Mesendoderm (in vitro differentiated cells): ENCODE measurements around the gene COL12A1.

Experiments
- DNase-seq: peaks from one replicate; pipeline ENCODE4 v3.0.0; 2013
- H2AK5ac ChIP-seq: 2 replicates; pipeline ENCODE4 v1.6.1; 2013; ENCODE audit warnings: low read length, inconsistent platforms
- H2BK120ac ChIP-seq: 2 replicates; pipeline ENCODE4 v1.6.1; 2013; ENCODE audit warnings: low read depth, mild to moderate bottlenecking, low read length, moderate library complexity, mixed read lengths
- H2BK15ac ChIP-seq: replicated peaks from 2 replicates; pipeline ENCODE4 v1.6.1; 2013; ENCODE audit warnings: low read depth, mild to moderate bottlenecking, moderate library complexity
- H2BK5ac ChIP-seq: 2 replicates; pipeline ENCODE4 v1.6.1; 2013; ENCODE audit warnings: low read length, inconsistent platforms
- H3K18ac ChIP-seq: 2 replicates; pipeline ENCODE4 v1.6.1; 2013; ENCODE audit warnings: mild to moderate bottlenecking, low read length, mixed read lengths
- H3K23ac ChIP-seq: one replicate; pipeline ENCODE4 v1.6.1; 2013; ENCODE audit warnings: low read length
- H3K27ac ChIP-seq: 2 replicates; pipeline ENCODE4 v1.5.1; 2013; ENCODE audit warnings: low read depth, mild to moderate bottlenecking, inconsistent platforms, low read length, moderate library complexity
- H3K27me3 ChIP-seq: 2 replicates; pipeline ENCODE4 v1.6.1; 2013; ENCODE audit warnings: low read length, control low read depth, mild to moderate bottlenecking, inconsistent platforms; ENCODE audit not compliant: insufficient read depth, poor library complexity
- H3K36me3 ChIP-seq: 2 replicates; pipeline ENCODE4 v1.6.1; 2013; ENCODE audit warnings: low read length, inconsistent platforms; ENCODE audit not compliant: control insufficient read depth, insufficient read depth
- H3K4ac ChIP-seq: one replicate; pipeline ENCODE4 v1.6.1; 2013; ENCODE audit warnings: low read depth, mild to moderate bottlenecking, low read length, moderate library complexity
- H3K4me1 ChIP-seq: 2 replicates; pipeline ENCODE4 v1.6.1; 2013; ENCODE audit warnings: low read depth, low read length, inconsistent platforms; ENCODE audit not compliant: control insufficient read depth
- H3K4me2 ChIP-seq: 2 replicates; pipeline ENCODE4 v1.6.1; 2013; ENCODE audit warnings: low read length
- H3K4me3 ChIP-seq: 2 replicates; pipeline ENCODE4 v1.5.1; 2013; ENCODE audit warnings: mild to moderate bottlenecking, low read length
- H3K56ac ChIP-seq: one replicate; pipeline ENCODE4 v1.6.1; 2013; ENCODE audit warnings: low read length
- H3K79me1 ChIP-seq: 2 replicates; pipeline ENCODE4 v1.6.1; 2013; ENCODE audit warnings: low read length, inconsistent platforms
- H3K79me2 ChIP-seq: 2 replicates; pipeline ENCODE4 v1.6.1; 2013; ENCODE audit warnings: mild to moderate bottlenecking, low read length; ENCODE audit not compliant: control insufficient read depth, insufficient read depth
- H3K9ac ChIP-seq: 2 replicates; pipeline ENCODE4 v1.6.1; 2013; ENCODE audit warnings: low read length, inconsistent platforms
- H4K5ac ChIP-seq: one replicate; pipeline ENCODE4 v1.6.1; 2013; ENCODE audit warnings: low read length
- H4K8ac ChIP-seq: one replicate; pipeline ENCODE4 v1.6.1; 2013; ENCODE audit warnings: low read depth, mild to moderate bottlenecking, control low read depth, low read length, moderate library complexity
- WGBS: extraction: QIAGEN DNeasy Blood & Tissue Kit; methylation state at CpG from one replicate; pipeline ENCODE4 v1.1.7; 2013; ENCODE audit warnings: low lambda C conversion rate, missing lambda C conversion rate; ENCODE audit not compliant: insufficient coverage; ENCODE audit errors: extremely low coverage; 5-methylcytosine and 5-hydroxymethylcytosine counted together

The COL12A1 gene

DNA sequence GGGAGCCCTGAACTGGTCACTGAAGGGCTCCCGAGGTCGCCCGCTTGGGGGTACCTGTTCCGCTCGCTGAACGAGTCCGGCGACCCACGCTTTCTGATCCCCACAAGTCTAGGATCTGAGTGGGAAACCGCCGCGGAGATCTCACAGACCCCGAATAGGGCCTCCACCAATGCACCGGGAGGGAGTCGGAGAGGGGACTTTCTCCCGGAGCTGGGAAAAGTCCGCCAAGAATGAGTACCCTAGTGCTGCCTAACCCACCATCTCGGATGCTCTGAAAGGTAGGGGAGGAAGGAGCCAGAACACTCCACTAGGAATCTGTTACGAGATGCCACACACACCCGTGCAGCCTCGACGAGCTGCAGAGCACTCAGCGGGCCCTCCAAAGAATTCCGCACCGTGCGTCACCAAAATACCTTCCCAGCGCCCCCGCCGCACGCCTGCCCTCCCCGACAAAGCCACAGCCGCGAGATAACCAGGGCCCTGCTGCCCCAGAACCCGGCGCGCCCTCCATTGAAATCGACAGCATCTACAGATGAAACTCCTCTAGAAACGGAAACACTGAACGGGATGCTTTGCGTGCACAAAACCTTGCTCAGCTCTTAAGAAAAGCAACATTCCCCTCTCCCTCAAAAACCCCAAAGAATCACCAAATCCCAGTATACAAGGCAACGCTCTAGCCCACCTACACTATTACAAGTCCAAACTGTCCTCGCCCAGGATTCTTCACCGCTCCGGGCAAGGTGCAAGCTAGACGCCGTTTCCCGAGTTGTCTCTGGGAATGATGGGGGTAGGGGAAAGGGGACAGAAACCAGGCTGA, 686 bp downstream of the COL12A1 start:
- Histone ChIP-seq H3K4me2 (peak overlapping the region; percentile 71), H3K79me1 (no peaks in the 10 kb centered on the region), H3K56ac (peak overlapping the region; percentile 44), H2BK120ac (no peak overlapping the region), H3K79me2 (no peaks in the 10 kb centered on the region), H3K18ac (no peak overlapping the region), H4K8ac (no peak overlapping the region), H3K27ac (no peak overlapping the region), H3K36me3 (no peaks in the 10 kb centered on the region), H2BK15ac (no peak overlapping the region), H3K9ac (no peak overlapping the region), H2AK5ac (no peak overlapping the region), H3K27me3 (peaks cover 46% of the 10 kb centered on the region), H3K23ac (no peak overlapping the region), H3K4me1 (no peaks in the 10 kb centered on the region), H3K4ac (no peak overlapping the region), H2BK5ac (no peak overlapping the region), H4K5ac (no peak overlapping the region), H3K4me3 (no peak overlapping the region)
- no CpG with 5 or more reads among the region's 47 CpGs for WGBS
- peak; percentile 67 for DNase-seq

DNA sequence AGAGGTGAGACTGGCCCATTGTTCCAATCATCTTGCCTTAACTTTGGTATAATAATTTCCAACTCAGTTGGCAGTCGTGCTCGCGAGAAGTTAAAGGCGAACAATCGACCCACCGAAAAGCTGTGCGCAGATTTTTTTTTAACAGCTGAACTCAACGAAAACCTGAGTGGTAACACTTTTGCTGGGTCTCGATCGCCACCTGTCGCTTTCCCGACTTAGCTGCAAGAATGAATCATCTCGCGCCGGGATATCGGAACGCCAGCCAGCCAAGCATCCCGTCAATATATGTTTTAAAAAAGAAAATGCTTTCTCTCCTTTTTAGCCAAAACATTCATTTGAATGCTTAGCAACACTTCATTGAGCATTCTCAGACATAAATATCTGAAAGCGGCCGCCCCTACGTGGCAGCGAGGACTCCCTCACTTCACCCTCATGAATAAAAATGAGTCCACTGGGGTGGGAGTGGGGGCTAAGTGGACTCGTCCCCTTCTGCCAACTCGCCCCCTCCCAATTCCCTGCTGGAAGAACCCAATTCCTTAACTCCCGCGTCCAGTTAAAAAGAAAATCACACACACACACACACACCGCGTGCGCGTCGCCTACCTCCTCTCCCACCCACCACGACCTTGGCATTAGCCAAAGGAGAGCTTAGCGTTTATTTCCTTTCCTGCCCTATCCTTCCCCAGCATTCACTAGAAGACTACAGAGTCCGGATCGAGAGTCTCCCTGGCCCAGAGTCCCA, 1.5 kb downstream of the COL12A1 start:
- no peaks in the 10 kb centered on the region for H3K79me2 ChIP-seq
- no peak overlapping the region for H3K56ac ChIP-seq
- no peak overlapping the region for H4K5ac ChIP-seq
- no peaks in the 10 kb centered on the region for H3K36me3 ChIP-seq
- H3K27ac ChIP-seq = no peak overlapping the region
- no peak overlapping the region for H4K8ac ChIP-seq
- no peak overlapping the region for H2BK15ac ChIP-seq
- no peak overlapping the region for H2BK120ac ChIP-seq
- H3K79me1 ChIP-seq = no peaks in the 10 kb centered on the region
- H2BK5ac ChIP-seq = no peak overlapping the region
- H3K18ac ChIP-seq = no peak overlapping the region
- H2AK5ac ChIP-seq = no peak overlapping the region
- no CpG with 5 or more reads among the region's 35 CpGs for WGBS
- H3K27me3 ChIP-seq = peaks cover 46% of the 10 kb centered on the region
- no peaks in the 10 kb centered on the region for H3K4me1 ChIP-seq
- peak; percentile 85 for DNase-seq
- H3K4ac ChIP-seq = no peak overlapping the region
- H3K4me2 ChIP-seq = peak overlapping the region; percentile 71
- H3K9ac ChIP-seq = no peak overlapping the region
- no peak overlapping the region for H3K4me3 ChIP-seq
- H3K23ac ChIP-seq = no peak overlapping the region

DNA sequence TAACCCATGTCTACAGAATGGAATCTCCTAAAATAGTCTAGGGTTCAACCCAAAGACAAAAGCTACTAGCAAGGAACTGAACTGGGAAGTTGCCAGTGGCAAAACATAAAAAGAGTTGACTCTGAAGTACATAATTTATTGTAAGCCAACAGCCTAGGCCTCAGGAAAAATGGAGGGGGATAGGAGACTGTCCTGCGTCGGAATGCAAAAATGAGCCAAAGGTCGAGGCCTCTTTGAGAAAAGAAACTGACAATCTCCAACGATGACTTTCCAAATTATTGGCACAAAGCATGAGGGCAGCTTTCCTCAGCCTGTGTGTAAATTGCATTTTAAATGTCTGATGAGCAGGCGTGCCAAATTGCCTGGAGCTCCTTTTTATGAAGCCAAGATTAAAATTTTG, 2.1 kb downstream of the COL12A1 start:
- Histone ChIP-seq H3K56ac (no peak overlapping the region), H3K79me2 (no peaks in the 10 kb centered on the region), H2BK120ac (no peak overlapping the region), H2AK5ac (no peak overlapping the region), H3K4me2 (no peak overlapping the region), H3K4me3 (no peak overlapping the region), H3K36me3 (no peaks in the 10 kb centered on the region), H3K18ac (no peak overlapping the region), H3K4me1 (no peaks in the 10 kb centered on the region), H3K27me3 (peaks cover 46% of the 10 kb centered on the region), H2BK15ac (no peak overlapping the region), H4K5ac (no peak overlapping the region), H3K9ac (no peak overlapping the region), H2BK5ac (no peak overlapping the region), H3K79me1 (no peaks in the 10 kb centered on the region), H3K4ac (no peak overlapping the region), H4K8ac (no peak overlapping the region), H3K23ac (no peak overlapping the region), H3K27ac (no peak overlapping the region)
- DNase-seq = no peak
- WGBS = no CpG with 5 or more reads among the region's 5 CpGs

DNA sequence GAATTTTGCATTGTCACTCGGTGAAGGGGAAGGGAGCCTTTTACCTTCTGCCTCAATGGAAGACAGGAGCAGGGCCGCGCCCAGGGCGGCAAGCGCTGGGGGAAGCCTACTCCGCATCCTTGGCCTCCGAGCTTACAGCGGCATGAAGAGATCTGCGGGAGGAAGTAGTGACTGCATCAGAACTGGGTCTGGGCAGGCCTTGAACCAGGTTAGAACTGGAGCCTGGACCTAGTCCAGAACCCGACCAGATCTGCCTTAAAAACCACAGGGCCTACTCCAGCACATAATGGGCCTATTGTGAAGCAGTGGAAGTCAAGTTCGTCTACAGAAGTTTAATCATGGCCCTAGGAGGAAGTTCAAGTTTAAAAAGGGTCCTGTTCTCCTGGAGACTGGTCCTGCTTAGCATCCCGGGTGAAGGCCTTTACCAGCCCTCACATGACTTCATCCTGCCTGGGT, 3.1 kb downstream of the COL12A1 start:
- H3K79me1 ChIP-seq = no peaks in the 10 kb centered on the region
- no peak overlapping the region for H3K27ac ChIP-seq
- no peak overlapping the region for H3K56ac ChIP-seq
- peak; percentile 7 for DNase-seq
- H3K23ac ChIP-seq = no peak overlapping the region
- no peak overlapping the region for H4K5ac ChIP-seq
- no peak overlapping the region for H2AK5ac ChIP-seq
- no peaks in the 10 kb centered on the region for H3K4me1 ChIP-seq
- no peak overlapping the region for H3K9ac ChIP-seq
- H2BK120ac ChIP-seq = no peak overlapping the region
- H3K36me3 ChIP-seq = no peaks in the 10 kb centered on the region
- no peaks in the 10 kb centered on the region for H3K79me2 ChIP-seq
- H3K4ac ChIP-seq = no peak overlapping the region
- no peak overlapping the region for H2BK15ac ChIP-seq
- H3K4me3 ChIP-seq = no peak overlapping the region
- WGBS = no CpG with 5 or more reads among the region's 12 CpGs
- no peak overlapping the region for H4K8ac ChIP-seq
- H2BK5ac ChIP-seq = no peak overlapping the region
- H3K4me2 ChIP-seq = no peak overlapping the region
- H3K18ac ChIP-seq = no peak overlapping the region
- peaks cover 41% of the 10 kb centered on the region for H3K27me3 ChIP-seq

DNA sequence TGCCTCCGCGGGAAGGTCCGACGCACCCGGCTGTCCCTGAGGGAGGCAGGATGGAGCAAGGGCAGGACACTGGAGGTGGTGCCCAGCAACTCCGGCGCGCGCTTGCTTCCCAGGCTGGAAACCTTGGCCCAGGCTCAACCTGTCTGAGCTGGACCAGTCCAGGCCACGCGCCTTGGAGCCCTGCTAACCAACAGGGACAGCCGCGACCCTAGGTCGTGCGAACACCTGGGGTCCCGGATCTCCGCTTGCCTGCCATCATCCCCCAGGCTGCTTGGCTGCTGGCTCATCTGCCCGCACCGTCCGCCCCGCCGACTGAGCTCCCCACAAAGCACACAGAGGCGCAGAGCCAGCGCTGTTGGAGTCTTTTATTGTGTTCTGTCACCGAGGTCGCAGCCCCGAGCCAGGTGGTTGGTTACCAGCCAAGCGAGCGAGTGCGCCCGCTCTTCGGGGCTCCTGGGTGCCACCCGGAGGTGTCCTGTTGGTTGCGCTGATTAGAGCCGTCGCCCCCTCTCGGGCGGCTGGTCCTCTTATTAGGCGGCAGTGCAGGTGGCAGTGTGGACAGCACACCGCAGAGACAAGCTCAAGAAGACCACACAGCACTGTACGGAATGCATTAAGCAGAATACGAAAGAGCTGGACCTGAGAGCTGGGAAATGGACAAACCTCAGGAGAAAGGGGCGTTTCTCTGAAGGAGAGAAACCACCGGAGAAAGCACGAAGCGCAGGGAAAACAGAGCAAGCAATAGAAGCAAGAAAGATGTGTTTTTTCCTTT, 3.8 kb downstream of the COL12A1 start:
- WGBS = no CpG with 5 or more reads among the region's 46 CpGs
- H3K27ac ChIP-seq = no peak overlapping the region
- H4K5ac ChIP-seq = no peak overlapping the region
- H3K4me3 ChIP-seq = no peak overlapping the region
- peak overlapping the region; percentile 78 for H3K4me2 ChIP-seq
- no peaks in the 10 kb centered on the region for H3K79me2 ChIP-seq
- H3K23ac ChIP-seq = no peak overlapping the region
- H3K4ac ChIP-seq = no peak overlapping the region
- H2BK15ac ChIP-seq = no peak overlapping the region
- peak overlapping the region; percentile 45 for H3K56ac ChIP-seq
- H4K8ac ChIP-seq = no peak overlapping the region
- H3K27me3 ChIP-seq = peaks cover 36% of the 10 kb centered on the region
- no peak overlapping the region for H2BK120ac ChIP-seq
- DNase-seq = peak; percentile 44
- H2AK5ac ChIP-seq = no peak overlapping the region
- no peak overlapping the region for H2BK5ac ChIP-seq
- no peaks in the 10 kb centered on the region for H3K79me1 ChIP-seq
- H3K9ac ChIP-seq = no peak overlapping the region
- H3K4me1 ChIP-seq = no peaks in the 10 kb centered on the region
- H3K18ac ChIP-seq = no peak overlapping the region
- no peaks in the 10 kb centered on the region for H3K36me3 ChIP-seq
